Right lobe of liver (tissue), 4 donors: ENCODE data around the gene BCR.

Source experiments
- CTCF ChIP-seq, 4 donors: fragments of 200-600 bp in 3 of 4; fragments of 450-650 bp in 1 of 4; IDR thresholded peaks; one replicate each; pipeline versions ENCODE4 v1.5.1 to v1.8.0; 2016 to 2022; ENCODE audit warnings: antibody characterized with exemption in 4 of 4, mild to moderate bottlenecking in 2 of 4
- POLR2A ChIP-seq: fragments of 450-650 bp; IDR thresholded peaks from one replicate; pipeline ENCODE4 v1.6.1; 2017; ENCODE audit warnings: antibody characterized with exemption, mild to moderate bottlenecking
- donor health status: DM: no; HTN: no; CAD: no.
- donor health status: DM: no; HTN: no; CAD: no.
- donor health status: DM: no; HTN: yes; CAD: no.

GRCh38 chr22:23149743-23150238 lies 30.5 kb upstream of the BCR start:
- no peak for TF ChIP-seq POLR2A
- TF ChIP-seq CTCF (IDR thresholded peaks at IDR 0.05): no peak
